Gastrocnemius medialis (tissue), 4 donors: ENCODE data around the gene NQO2. TPM values are rescaled to one million over a fixed set of nuclear protein-coding genes. Genes with fewer than 3 reads are reported as not detected.
A peak's percentile ranks its signal among the peaks of the same experiment; 100 is the strongest.
"Not testable (repeated sequence)": the region's sequence is repeated elsewhere in the genome, so short reads cannot be mapped to it uniquely, and the experiment has no call there.

Source experiments
- ATAC-seq, 2 donors: fragments of 150-250 bp; one replicate each; pipeline ENCODE4 v1.9.1; 2016
- DNase-seq, 2 donors: peaks; one replicate each; pipeline ENCODE4 v3.0.0-alpha.2; 2019
- H3K27ac ChIP-seq, 4 donors: fragments of 200-600 bp; sonication (generic); 1 replicate in 1 of 4; 2 replicates in 3 of 4; pipeline ENCODE4 v1.5.1; 2016 to 2018; ENCODE audit warnings: mild to moderate bottlenecking in 2 of 4, moderate library complexity in 1 of 4
- H3K27me3 ChIP-seq, 3 donors: fragments of 200-600 bp; sonication (generic) in 2 of 3; 1 replicate in 1 of 3; 2 replicates in 2 of 3; pipeline versions ENCODE4 v1.5.1 to v1.6.0; 2016 to 2019; ENCODE audit warnings: mild to moderate bottlenecking in 1 of 3, moderate library complexity in 1 of 3
- H3K36me3 ChIP-seq, 2 donors: fragments of 200-600 bp; sonication (generic) in 1 of 2; one replicate each; pipeline ENCODE4 v1.5.1; 2017 to 2018
- H3K4me1 ChIP-seq, 2 donors: fragments of 200-600 bp; sonication (generic) in 1 of 2; one replicate each; pipeline ENCODE4 v1.5.1; 2016 to 2017; ENCODE audit warnings: mild to moderate bottlenecking in 2 of 2
- H3K4me3 ChIP-seq, 4 donors: fragments of 200-600 bp; sonication (generic) in 3 of 4; 1 replicate in 1 of 4; 2 replicates in 3 of 4; pipeline ENCODE4 v1.5.1; 2016 to 2019; ENCODE audit warnings: mild to moderate bottlenecking in 2 of 4
- H3K9me3 ChIP-seq, 3 donors: fragments of 200-600 bp; sonication (generic) in 2 of 3; 1 replicate in 1 of 3; 2 replicates in 2 of 3; pipeline ENCODE4 v1.5.1; 2016 to 2019
- POLR2A ChIP-seq, 2 donors: fragments of 450-650 bp; IDR thresholded peaks; one replicate each; pipeline ENCODE4 v1.6.1; 2017; ENCODE audit warnings: antibody characterized with exemption in 2 of 2, mild to moderate bottlenecking in 2 of 2, moderate library complexity in 2 of 2
- in situ Hi-C, 4 donors: fragments of 200-750 bp; cut with MboI; loops; one replicate each; pipeline versions ENCODE4 v1.15.0 to v1.8.0; 2017; ENCODE audit warnings: low sequenced_read_pairs in 4 of 4
- intact Hi-C: fragments of 100-400 bp; cut with DNase I; formaldehyde crosslinking; loops from one replicate; pipeline ENCODE4 v1.15.1; 2023; ENCODE audit warnings: low total_unique reads
- total RNA-seq, 4 donors: library from RNA; depleted of rRNA; stranded (reverse); fragments of >200 nt; gene quantifications; one replicate each; pipeline versions ENCODE4 v1.1.0 to v1.2.3, GENCODE V29; 2016
- TF ChIP-seq, protein P1 (sequence below), 5 experiments: fragments of 450-650 bp in 3 of 5; fragments of 200-600 bp in 2 of 5; sonication (generic) in 2 of 5; IDR thresholded peaks in 4 of 5; conservative IDR thresholded peaks in 1 of 5; 1 replicate in 4 of 5; 2 replicates in 1 of 5; pipeline ENCODE4 v1.5.1; 2016 to 2019; ENCODE audit warnings: antibody characterized with exemption in 5 of 5, mild to moderate bottlenecking in 3 of 5, moderate library complexity in 3 of 5

NQO2 gene
- total RNA-seq, 4 donors from 2014 or later: 46.7 to 94.5 (median 60.3) TPM

- Histone ChIP-seq H3K4me3 (peak overlapping the region; percentile 79 to 85 (median 82)), H3K27me3 (no peaks in the 10 kb centered on the region), H3K36me3 (no peaks in the 10 kb centered on the region), H3K9me3 (no peaks in the 10 kb centered on the region), H3K27ac (peak overlapping the region; percentile 94 to 100 (median 99)), H3K4me1 (peaks cover 14 to 26% of the 10 kb centered on the region in 2 donors)
- in situ Hi-C loops (no loop called here), intact Hi-C loops (loop anchor here (2.0 kb wide), 2 partner anchors 17 to 19 kb away; no protein-coding TSS in a partner anchor)
- ATAC-seq: no peak
- no peak for DNase-seq
- TF ChIP-seq, protein P1, sequence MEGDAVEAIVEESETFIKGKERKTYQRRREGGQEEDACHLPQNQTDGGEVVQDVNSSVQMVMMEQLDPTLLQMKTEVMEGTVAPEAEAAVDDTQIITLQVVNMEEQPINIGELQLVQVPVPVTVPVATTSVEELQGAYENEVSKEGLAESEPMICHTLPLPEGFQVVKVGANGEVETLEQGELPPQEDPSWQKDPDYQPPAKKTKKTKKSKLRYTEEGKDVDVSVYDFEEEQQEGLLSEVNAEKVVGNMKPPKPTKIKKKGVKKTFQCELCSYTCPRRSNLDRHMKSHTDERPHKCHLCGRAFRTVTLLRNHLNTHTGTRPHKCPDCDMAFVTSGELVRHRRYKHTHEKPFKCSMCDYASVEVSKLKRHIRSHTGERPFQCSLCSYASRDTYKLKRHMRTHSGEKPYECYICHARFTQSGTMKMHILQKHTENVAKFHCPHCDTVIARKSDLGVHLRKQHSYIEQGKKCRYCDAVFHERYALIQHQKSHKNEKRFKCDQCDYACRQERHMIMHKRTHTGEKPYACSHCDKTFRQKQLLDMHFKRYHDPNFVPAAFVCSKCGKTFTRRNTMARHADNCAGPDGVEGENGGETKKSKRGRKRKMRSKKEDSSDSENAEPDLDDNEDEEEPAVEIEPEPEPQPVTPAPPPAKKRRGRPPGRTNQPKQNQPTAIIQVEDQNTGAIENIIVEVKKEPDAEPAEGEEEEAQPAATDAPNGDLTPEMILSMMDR (IDR thresholded peaks at IDR 0.05 in 4 of 5, conservative IDR thresholded peaks at IDR 0.05 in 1 of 5): no peak
- TF ChIP-seq POLR2A (IDR thresholded peaks at IDR 0.05): no peak
These were observed 29.5 kb upstream of the NQO2 start for GRCh38 chr6:2970034-2970685.

DNA sequence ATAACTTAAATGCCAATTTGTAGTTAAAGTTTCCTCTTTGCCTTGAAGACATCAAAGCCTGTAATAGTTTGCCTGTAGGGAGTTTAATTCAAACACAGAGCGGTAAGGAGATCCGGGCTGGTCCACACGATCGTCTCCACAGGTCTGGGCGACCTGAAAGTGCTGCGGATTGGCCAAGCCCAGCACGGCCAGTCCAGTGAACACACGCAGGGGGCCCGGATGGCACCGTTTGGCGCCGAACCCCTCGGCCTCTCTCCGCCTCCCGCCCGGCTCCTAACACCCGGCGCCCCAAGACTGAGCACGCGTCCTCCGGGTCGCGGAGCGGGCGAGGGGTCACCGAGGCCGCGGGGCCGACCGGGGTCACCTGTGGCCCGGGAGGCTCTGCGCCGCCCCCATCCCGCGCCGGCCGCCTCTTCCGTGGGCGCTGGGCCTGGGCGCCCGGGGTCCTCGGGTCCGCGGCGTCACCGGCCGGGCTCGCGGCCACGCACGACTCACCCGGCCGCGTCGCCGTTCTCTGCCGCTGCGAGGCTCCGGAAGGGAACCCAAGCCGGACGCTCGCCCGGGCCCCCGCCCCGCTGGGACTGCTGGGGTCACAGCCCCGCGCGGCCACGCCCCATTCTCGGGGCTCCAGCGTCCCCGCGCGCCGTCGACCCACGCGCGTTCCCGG is 28.8 kb upstream of the NQO2 start:
- Histone ChIP-seq H3K4me3 (peak overlapping the region; percentile 79 to 85 (median 82)), H3K9me3 (no peaks in the 10 kb centered on the region), H3K36me3 (no peaks in the 10 kb centered on the region), H3K27ac (peak overlapping the region; percentile 94 to 100 (median 99)), H3K4me1 (peaks cover 14 to 26% of the 10 kb centered on the region in 2 donors), H3K27me3 (no peaks in the 10 kb centered on the region)
- peak; percentile 85 to 87 for ATAC-seq
- in situ Hi-C loops: no loop called here
- TF ChIP-seq, protein P1 (IDR thresholded peaks at IDR 0.05 in 4 of 5, conservative IDR thresholded peaks at IDR 0.05 in 1 of 5): peak in 1 of 5 experiments; percentile 12
- peak; percentile 75 to 80 for TF ChIP-seq POLR2A (IDR thresholded peaks at IDR 0.05)
- peak; percentile 64 to 79 for DNase-seq
- intact Hi-C loops: loop anchor here (2.0 kb wide), 2 partner anchors 18 kb away; no protein-coding TSS in a partner anchor

- H3K27me3 ChIP-seq: no peaks in the 10 kb centered on the region
- peak within 1 kb of the TSS; percentile 79 to 85 (median 82) for H3K4me3 ChIP-seq
- H3K36me3 ChIP-seq: no peaks in the 10 kb centered on the region
- H3K9me3 ChIP-seq: no peaks in the 10 kb centered on the region
- no peak for TF ChIP-seq POLR2A (IDR thresholded peaks at IDR 0.05)
- TF ChIP-seq, protein P1 (IDR thresholded peaks at IDR 0.05 in 4 of 5, conservative IDR thresholded peaks at IDR 0.05 in 1 of 5): no peak
- ATAC-seq: peak; percentile 76 to 77
- H3K27ac ChIP-seq: peak within 1 kb of the TSS; percentile 94 to 100 (median 99)
- in situ Hi-C loops: no loop called here
- peaks cover 14 to 24% of the 10 kb centered on the region in 2 donors for H3K4me1 ChIP-seq
- intact Hi-C loops: loop anchor here (2.0 kb wide), 2 partner anchors 17 to 19 kb away; no protein-coding TSS in a partner anchor
- peak; percentile 74 to 82 for DNase-seq
These were observed 28.1 kb upstream of the NQO2 start, which contains the start of gene SERPINB6 for GRCh38 chr6:2971420-2972218. Gene SERPINB6 (minus strand): TSS chr6:2971567. CDS start chr6:2959332, 12,235 bp downstream.

GRCh38 chr6:2972219-2972487 is 27.5 kb upstream of the NQO2 start:
- DNase-seq, intact Hi-C loops, ATAC-seq, H3K36me3 ChIP-seq, in situ Hi-C loops, H3K27me3 ChIP-seq, H3K9me3 ChIP-seq: not testable (repeated sequence)
- Histone ChIP-seq H3K27ac (peak overlapping the region; percentile 94 to 100 (median 99)), H3K4me1 (peaks cover 14 to 22% of the 10 kb centered on the region in 2 donors), H3K4me3 (peak overlapping the region; percentile 79 to 85 (median 82))

DNA sequence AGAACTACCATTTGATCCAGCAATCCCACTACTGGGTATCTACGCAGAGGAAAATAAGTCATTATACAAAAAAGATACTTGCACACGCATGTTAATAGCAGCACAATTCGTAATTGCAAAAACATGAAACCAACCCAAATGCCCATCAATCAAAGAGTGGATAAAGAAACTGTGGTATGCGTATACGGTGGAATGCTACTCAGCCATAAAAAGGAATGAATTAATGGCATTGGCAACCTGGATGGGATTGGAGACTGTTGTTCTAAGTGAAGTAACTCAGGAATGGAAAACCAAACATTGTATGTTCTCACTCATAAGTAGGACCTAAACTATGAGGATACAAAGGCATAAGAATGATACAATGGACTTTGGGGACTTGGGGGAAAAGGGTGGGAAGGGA is 27.0 kb upstream of the NQO2 start:
- ATAC-seq, DNase-seq, H3K9me3 ChIP-seq, in situ Hi-C loops, H3K36me3 ChIP-seq, H3K27me3 ChIP-seq, H3K4me3 ChIP-seq, intact Hi-C loops: not testable (repeated sequence)
- Histone ChIP-seq H3K27ac (peak overlapping the region in 3 of 4 donors; percentile 99 to 100 (median 99)), H3K4me1 (peaks cover 14 to 16% of the 10 kb centered on the region in 2 donors)

DNA sequence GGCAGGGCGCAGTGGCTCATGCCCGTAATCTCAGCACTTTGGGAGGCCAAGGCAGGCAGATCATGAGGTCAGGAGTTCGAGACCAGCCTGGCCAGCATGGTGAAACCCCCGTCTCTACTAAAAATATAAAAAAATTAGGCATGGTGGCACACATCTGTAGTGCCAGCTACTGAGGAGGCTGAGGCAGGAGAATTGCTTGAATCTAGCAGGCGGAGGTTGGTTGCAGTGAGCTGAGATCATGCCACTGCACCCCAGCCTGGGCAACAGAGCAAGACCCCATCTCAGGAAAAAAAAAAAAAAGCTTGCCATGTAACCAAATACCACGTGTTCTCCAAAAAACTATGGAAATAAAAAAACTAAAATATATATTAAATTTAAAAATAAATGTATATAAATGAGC is 26.5 kb upstream of the NQO2 start:
- DNase-seq, in situ Hi-C loops: not testable (repeated sequence)

More for the DNA sequence above, 26.5 kb upstream of the NQO2 start:
- H3K4me3 ChIP-seq, H3K27me3 ChIP-seq, ATAC-seq, H3K9me3 ChIP-seq, intact Hi-C loops, H3K36me3 ChIP-seq: not testable (repeated sequence)
- peaks cover 14 to 17% of the 10 kb centered on the region in 2 donors for H3K4me1 ChIP-seq
- peak overlapping the region in 1 of 4 donors; percentile 10 for H3K27ac ChIP-seq
